ENCODE measurements around the gene KCNK4. TPM values are rescaled to one million over a fixed set of nuclear protein-coding genes. Genes with fewer than 3 reads are reported as not detected.

The KCNK4 gene
- total and polyA plus RNA-seq, 2 of the 13 experiments (the other 11 are each of a cell fraction or from before 2014, with no cell fraction given): not detected

- TF ChIP-seq MIXL1 (CRISPR knock-in tag; IDR thresholded peaks at IDR 0.05): no peak
- no peak for TF ChIP-seq TFE3 (CRISPR knock-in tag; IDR thresholded peaks at IDR 0.05)
- TF ChIP-seq, protein P1, sequence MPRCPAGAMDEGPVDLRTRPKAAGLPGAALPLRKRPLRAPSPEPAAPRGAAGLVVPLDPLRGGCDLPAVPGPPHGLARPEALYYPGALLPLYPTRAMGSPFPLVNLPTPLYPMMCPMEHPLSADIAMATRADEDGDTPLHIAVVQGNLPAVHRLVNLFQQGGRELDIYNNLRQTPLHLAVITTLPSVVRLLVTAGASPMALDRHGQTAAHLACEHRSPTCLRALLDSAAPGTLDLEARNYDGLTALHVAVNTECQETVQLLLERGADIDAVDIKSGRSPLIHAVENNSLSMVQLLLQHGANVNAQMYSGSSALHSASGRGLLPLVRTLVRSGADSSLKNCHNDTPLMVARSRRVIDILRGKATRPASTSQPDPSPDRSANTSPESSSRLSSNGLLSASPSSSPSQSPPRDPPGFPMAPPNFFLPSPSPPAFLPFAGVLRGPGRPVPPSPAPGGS (CRISPR knock-in tag; IDR thresholded peaks at IDR 0.05): peak; percentile 68; the same call in 1 of the 2 replicates
- no peak; the same call in none of the 2 replicates for TF ChIP-seq PHF20 (CRISPR knock-in tag; IDR thresholded peaks at IDR 0.05)
- TF ChIP-seq NFKB2 (CRISPR knock-in tag; IDR thresholded peaks at IDR 0.05; ENCODE audit: borderline replicate concordance): peak; percentile 67; the same call in 1 of the 2 replicates
- no peak for TF ChIP-seq NFKBIZ (CRISPR knock-in tag; IDR thresholded peaks at IDR 0.05)
- no peak for TF ChIP-seq ADNP (CRISPR knock-in tag; IDR thresholded peaks at IDR 0.05)
- no peak; the same call in 1 of the 2 replicates for TF ChIP-seq EED (CRISPR knock-in tag; IDR thresholded peaks at IDR 0.05)
- TF ChIP-seq, protein P2, sequence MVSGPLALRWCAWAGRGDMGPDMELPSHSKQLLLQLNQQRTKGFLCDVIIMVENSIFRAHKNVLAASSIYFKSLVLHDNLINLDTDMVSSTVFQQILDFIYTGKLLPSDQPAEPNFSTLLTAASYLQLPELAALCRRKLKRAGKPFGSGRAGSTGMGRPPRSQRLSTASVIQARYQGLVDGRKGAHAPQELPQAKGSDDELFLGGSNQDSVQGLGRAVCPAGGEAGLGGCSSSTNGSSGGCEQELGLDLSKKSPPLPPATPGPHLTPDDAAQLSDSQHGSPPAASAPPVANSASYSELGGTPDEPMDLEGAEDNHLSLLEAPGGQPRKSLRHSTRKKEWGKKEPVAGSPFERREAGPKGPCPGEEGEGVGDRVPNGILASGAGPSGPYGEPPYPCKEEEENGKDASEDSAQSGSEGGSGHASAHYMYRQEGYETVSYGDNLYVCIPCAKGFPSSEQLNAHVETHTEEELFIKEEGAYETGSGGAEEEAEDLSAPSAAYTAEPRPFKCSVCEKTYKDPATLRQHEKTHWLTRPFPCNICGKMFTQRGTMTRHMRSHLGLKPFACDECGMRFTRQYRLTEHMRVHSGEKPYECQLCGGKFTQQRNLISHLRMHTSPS (CRISPR knock-in tag; IDR thresholded peaks at IDR 0.05; ENCODE audit: low read depth): peak; percentile 30; the same call in 1 of the 2 replicates
- no peak for TF ChIP-seq ATAD3A (CRISPR knock-in tag; IDR thresholded peaks at IDR 0.05)
- TF ChIP-seq ZNF317 (CRISPR knock-in tag; IDR thresholded peaks at IDR 0.05): peak; percentile 62
- peak; percentile 86; the same call in 1 of the 2 replicates for TF ChIP-seq ESRRA (CRISPR knock-in tag; IDR thresholded peaks at IDR 0.05; ENCODE audit: low read depth)
- TF ChIP-seq ZFP41 (CRISPR knock-in tag; IDR thresholded peaks at IDR 0.05; ENCODE audit: borderline replicate concordance): no peak
- TF ChIP-seq ZNF589 (CRISPR knock-in tag; conservative IDR thresholded peaks at IDR 0.05): no peak
- TF ChIP-seq ZSCAN31 (CRISPR knock-in tag; IDR thresholded peaks at IDR 0.05; ENCODE audit: low read depth): 0 out of 2 replicates have a peak, but pooled peaks have one; percentile 48
- TF ChIP-seq FOXO1 (CRISPR knock-in tag; IDR thresholded peaks at IDR 0.05): no peak
- TF ChIP-seq ZFP82 (CRISPR knock-in tag; IDR thresholded peaks at IDR 0.05; ENCODE audit: borderline replicate concordance): 0 out of 2 replicates have a peak, but pooled peaks have one; percentile 59
- peak; percentile 96 for TF ChIP-seq NR2F6 (IDR thresholded peaks at IDR 0.05)
- peak; percentile 97 for TF ChIP-seq NR2F6 (CRISPR knock-in tag; IDR thresholded peaks at IDR 0.05)
- TF ChIP-seq, protein P3, sequence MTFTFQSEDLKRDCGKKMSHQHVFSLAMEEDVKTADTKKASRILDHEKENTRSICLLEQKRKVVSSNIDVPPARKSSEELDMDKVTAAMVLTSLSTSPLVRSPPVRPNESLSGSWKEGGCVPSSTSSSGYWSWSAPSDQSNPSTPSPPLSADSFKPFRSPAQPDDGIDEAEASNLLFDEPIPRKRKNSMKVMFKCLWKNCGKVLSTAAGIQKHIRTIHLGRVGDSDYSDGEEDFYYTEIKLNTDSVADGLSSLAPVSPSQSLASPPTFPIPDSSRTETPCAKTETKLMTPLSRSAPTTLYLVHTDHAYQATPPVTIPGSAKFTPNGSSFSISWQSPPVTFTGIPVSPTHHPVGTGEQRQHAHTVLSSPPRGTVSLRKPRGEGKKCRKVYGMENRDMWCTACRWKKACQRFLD (CRISPR knock-in tag; IDR thresholded peaks at IDR 0.05; ENCODE audit: borderline replicate concordance): 0 out of 2 replicates have a peak, but pooled peaks have one; percentile 46
- no peak for TF ChIP-seq KLF11 (CRISPR knock-in tag; IDR thresholded peaks at IDR 0.05)
- TF ChIP-seq ZNF749 (CRISPR knock-in tag; IDR thresholded peaks at IDR 0.05; ENCODE audit: borderline replicate concordance): peak; percentile 38; the same call in 1 of the 2 replicates
- TF ChIP-seq NFYC (CRISPR knock-in tag; IDR thresholded peaks at IDR 0.05): no peak
- no peak for TF ChIP-seq ZFP36 (IDR thresholded peaks at IDR 0.05; ENCODE audit: borderline replicate concordance, low read depth, low read length, partially characterized antibody)
- no peak; the same call in 1 of the 2 replicates for TF ChIP-seq DNMT3B (CRISPR knock-in tag; conservative IDR thresholded peaks at IDR 0.05)
- TF ChIP-seq ZMYM4 (CRISPR knock-in tag; IDR thresholded peaks at IDR 0.05): 0 out of 2 replicates have a peak, but pooled peaks have one; percentile 38
These were observed 14.8 kb downstream of the KCNK4 start (continued) for GRCh38 chr11:64305691-64306562.

Data from HepG2 (cell line).